ENCODE results near the gene AEBP2. TPM values are rescaled to one million over a fixed set of nuclear protein-coding genes. Genes with fewer than 3 reads are reported as not detected.
A peak's percentile ranks its signal among the peaks of the same experiment; 100 is the strongest.

Gene AEBP2
- total RNA-seq, 2 experiments from 2014 or later: 59.6 to 76.1 TPM

DNA sequence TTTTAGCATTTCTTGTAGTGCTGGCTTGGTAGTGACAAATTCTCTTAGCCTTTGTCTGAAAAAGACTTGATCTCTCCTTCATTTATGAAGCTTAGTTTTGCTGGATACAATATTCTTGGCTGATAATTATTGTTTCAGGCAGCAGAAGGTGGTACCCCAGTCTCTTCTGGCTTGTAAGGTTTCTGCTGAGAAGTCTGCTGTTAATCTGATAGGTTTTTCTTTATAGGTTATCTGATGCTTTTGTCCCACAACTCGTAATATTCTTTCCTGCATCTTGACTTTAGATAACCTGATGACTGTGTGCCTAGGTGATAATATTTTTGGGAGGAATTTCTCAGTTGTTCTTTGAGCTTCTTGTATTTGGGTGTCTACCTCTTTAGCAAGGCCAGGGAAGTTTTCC lies 41.2 kb downstream of the AEBP2 start:
- H3K4me1 Mint-ChIP-seq: peaks cover 64% of the 10 kb centered on the region
- CTCF ChIA-PET: interaction anchor here (0.6 to 1.3 kb wide), 3 partner anchors 13 to 258 kb away, joined by 3 to 4 read pairs (median 3); no protein-coding TSS in a partner anchor
- H3K27me3 Mint-ChIP-seq: no peaks in the 10 kb centered on the region
- peaks cover 13% of the 10 kb centered on the region for H3K9me3 Mint-ChIP-seq (ENCODE audit: low read depth)
- peaks cover 78% of the 10 kb centered on the region for H3K36me3 Mint-ChIP-seq
- ATAC-seq: no peak
- no peak overlapping the region for H3K27ac Mint-ChIP-seq
- H3K4me3 Mint-ChIP-seq: no peak overlapping the region
- DNase-seq: no peak

DNA sequence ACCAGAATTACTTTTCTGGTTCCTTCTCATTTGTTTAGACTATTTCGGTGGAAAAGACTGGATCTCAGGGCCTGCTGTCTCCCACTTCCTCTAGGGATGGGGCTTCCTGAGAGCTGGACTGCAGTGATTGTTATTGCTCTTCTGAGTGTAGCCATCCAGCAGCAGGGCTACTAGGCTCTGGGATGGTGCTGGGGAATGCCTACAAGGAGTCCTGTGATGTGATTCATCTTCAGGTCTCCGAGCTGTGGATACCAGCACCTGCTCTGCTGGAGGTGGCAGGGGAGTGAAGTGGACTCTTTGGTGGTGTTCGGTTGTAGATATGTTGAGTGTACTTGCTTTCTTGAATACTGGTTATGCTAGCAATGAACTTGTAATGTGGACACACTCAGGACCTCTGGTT lies 42.7 kb downstream of the AEBP2 start:
- Mint-ChIP-seq H3K4me1 (peaks cover 70% of the 10 kb centered on the region), H3K27ac (peak overlapping the region; percentile 78), H3K4me3 (peak overlapping the region; percentile 18), H3K27me3 (no peaks in the 10 kb centered on the region), H3K36me3 (peaks cover 78% of the 10 kb centered on the region), H3K9me3 (ENCODE audit: low read depth) (peaks cover 13% of the 10 kb centered on the region)
- CTCF ChIA-PET: no interaction called here
- peak; percentile 8 for ATAC-seq
- DNase-seq: no peak

DNA sequence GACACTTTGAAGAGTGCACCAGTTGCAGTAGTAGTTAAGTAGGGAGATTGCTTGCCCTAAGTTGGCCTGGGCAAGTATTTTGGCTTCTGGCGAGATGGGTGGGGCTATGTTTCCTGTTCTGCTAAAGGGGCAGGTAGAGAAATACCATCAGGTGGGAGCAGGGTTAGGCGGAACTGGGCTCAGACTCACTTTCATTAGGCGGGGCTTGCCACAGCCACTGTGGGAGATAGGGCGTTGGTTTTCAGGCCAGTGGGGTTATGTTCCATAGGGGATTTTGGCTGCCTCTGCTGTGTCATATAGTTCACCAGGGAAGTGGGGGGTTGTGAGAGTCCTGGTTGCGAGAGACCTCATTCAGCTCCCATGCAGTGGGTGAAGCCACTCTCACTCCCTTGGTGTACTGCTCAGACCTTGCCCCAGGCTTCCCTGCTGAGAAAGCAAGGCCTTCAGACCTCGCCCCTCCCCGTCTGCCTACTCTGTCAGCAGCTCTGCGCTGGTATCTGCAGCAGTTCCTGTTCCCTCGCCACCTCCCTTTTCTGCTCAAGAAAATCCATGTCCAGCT lies 43.3 kb downstream of the AEBP2 start:
- H3K36me3 Mint-ChIP-seq: peaks cover 74% of the 10 kb centered on the region
- peak; percentile 74 for DNase-seq
- peaks cover 64% of the 10 kb centered on the region for H3K4me1 Mint-ChIP-seq
- peak overlapping the region; percentile 78 for H3K27ac Mint-ChIP-seq
- ATAC-seq: peak; percentile 82
- peak overlapping the region; percentile 18 for H3K4me3 Mint-ChIP-seq
- H3K27me3 Mint-ChIP-seq: no peaks in the 10 kb centered on the region
- CTCF ChIA-PET: interaction anchor here (1.0 kb wide), 1 partner anchor 65 kb away, joined by 3 read pairs; no protein-coding TSS in a partner anchor
- peaks cover 13% of the 10 kb centered on the region for H3K9me3 Mint-ChIP-seq (ENCODE audit: low read depth)

- CTCF ChIA-PET: no interaction called here
- Mint-ChIP-seq H3K9me3 (ENCODE audit: low read depth) (peaks cover 13% of the 10 kb centered on the region), H3K4me3 (no peak overlapping the region), H3K27me3 (no peaks in the 10 kb centered on the region), H3K36me3 (peaks cover 70% of the 10 kb centered on the region), H3K4me1 (peaks cover 60% of the 10 kb centered on the region), H3K27ac (peak overlapping the region; percentile 78)
- ATAC-seq (no peak), DNase-seq (no peak)
Measured at GRCh38 chr12:19483727-19484126, 44.4 kb downstream of the AEBP2 start.

DNA sequence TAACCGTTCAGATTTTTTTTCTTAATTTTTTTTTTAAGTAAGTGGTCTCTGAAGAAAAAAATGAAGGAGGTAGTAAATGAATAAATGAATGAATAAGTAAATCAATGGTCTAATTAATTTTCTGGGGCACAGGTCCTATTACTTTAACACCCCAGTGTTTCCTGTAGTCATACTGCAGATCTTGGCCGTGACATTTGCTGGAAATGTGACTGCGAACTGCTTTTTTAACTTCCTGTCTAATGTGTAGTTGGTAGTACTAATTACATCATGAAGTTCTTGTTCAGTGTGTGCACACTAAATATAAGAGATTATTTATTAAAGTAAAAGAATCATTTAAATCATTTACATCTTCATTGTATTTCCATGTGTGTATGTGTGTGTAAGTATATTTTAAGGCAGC lies 45.4 kb downstream of the AEBP2 start:
- Mint-ChIP-seq H3K27me3 (no peaks in the 10 kb centered on the region), H3K36me3 (peaks cover 70% of the 10 kb centered on the region), H3K9me3 (ENCODE audit: low read depth) (peaks cover 8% of the 10 kb centered on the region), H3K4me1 (peaks cover 59% of the 10 kb centered on the region), H3K4me3 (no peak overlapping the region), H3K27ac (peak overlapping the region; percentile 49)
- DNase-seq (no peak), ATAC-seq (no peak)
- CTCF ChIA-PET: no interaction called here

DNA sequence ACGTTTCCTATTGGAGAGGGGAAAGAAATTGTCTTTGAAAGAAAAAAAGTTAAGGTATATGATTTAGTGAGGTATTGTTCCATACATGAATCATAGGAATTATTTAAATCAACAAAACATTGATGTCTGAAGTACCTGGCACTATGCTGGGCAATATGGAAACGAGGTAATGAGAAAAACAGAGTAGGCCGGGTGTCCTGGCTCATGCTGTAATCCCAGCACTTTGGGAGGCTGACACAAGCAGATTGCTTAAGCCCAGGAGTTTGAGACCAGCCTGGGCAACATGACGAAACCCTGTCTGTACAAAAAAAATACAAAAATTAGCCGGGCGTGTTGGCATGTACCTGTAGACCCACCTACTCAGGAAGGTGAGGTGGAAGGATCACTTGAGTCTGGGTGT lies 45.9 kb downstream of the AEBP2 start:
- no peak for DNase-seq
- Mint-ChIP-seq H3K36me3 (peaks cover 67% of the 10 kb centered on the region), H3K9me3 (ENCODE audit: low read depth) (peaks cover 6% of the 10 kb centered on the region), H3K4me1 (peaks cover 60% of the 10 kb centered on the region), H3K27ac (peak overlapping the region; percentile 49), H3K27me3 (no peaks in the 10 kb centered on the region), H3K4me3 (no peak overlapping the region)
- CTCF ChIA-PET: no interaction called here
- no peak for ATAC-seq

DNA sequence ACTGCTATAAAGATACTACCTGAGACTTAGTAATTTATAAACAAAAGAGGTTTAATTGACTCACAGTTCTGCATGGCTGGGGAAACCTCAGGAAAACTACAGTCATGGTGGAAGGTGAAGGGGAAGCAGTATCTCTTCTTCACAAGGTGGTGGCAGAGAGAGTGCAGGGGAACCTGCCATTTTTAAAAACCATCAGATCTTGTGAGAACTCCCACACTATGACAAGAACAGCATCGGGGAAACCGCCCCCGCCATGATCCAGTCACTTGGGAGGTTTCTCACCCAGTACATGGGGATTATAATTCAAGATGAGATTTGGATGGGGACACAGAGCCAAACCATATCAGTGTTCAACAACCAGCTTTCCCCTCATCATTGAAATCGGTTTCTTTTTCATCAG lies 49.9 kb downstream of the AEBP2 start:
- ATAC-seq (no peak), DNase-seq (no peak)
- Mint-ChIP-seq H3K27me3 (no peaks in the 10 kb centered on the region), H3K36me3 (peaks cover 48% of the 10 kb centered on the region), H3K4me1 (peaks cover 32% of the 10 kb centered on the region), H3K27ac (no peak overlapping the region), H3K9me3 (ENCODE audit: low read depth) (no peaks in the 10 kb centered on the region), H3K4me3 (no peak overlapping the region)
- CTCF ChIA-PET: no interaction called here

- CTCF ChIA-PET: no interaction called here
- ATAC-seq (no peak), DNase-seq (no peak)
- no peak overlapping the region for H3K27ac Mint-ChIP-seq
- peaks cover 47% of the 10 kb centered on the region for H3K36me3 Mint-ChIP-seq
- H3K9me3 Mint-ChIP-seq (ENCODE audit: low read depth): no peaks in the 10 kb centered on the region
- no peaks in the 10 kb centered on the region for H3K27me3 Mint-ChIP-seq
- peaks cover 19% of the 10 kb centered on the region for H3K4me1 Mint-ChIP-seq
- H3K4me3 Mint-ChIP-seq: no peak overlapping the region
Measured at GRCh38 chr12:19490908-19491307, 51.6 kb downstream of the AEBP2 start.

GRCh38 chr12:19491863-19492262 lies 52.6 kb downstream of the AEBP2 start:
- no peak for DNase-seq
- peaks cover 16% of the 10 kb centered on the region for H3K4me1 Mint-ChIP-seq

DNA sequence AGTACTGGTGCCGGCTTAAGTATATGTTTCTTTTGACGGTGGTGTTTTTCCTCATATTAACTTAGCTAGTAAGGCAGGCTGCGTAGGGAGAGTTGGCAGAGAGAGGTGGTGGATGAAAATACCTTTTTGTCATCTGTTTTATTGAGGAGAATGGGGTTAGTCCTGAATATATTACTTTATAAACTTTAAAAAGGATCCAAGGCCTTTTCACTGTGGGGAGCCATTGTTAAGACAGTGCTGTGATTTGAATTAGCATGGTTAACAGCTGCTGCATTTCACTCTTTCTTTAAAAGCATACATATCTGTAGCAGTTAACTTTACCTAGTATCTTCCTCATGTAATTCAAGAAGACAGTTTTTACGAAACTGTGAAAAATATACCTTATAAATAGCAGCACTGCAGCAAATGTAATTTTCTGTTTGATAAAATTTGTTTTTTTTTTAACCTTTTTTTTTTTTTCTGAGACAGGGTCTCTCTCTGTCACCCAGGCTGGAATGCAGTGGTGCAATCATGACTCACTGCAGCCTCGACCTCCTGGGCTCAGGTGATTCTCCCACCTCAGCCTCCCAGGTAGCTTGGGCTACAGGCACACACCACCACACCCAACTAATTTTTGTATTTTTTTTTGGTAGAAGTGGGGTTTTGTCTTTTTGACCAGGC lies 57.1 kb downstream of the AEBP2 start:
- Mint-ChIP-seq H3K9me3 (ENCODE audit: low read depth) (no peaks in the 10 kb centered on the region), H3K27ac (peak overlapping the region; percentile 14), H3K27me3 (no peaks in the 10 kb centered on the region), H3K4me1 (peaks cover 19% of the 10 kb centered on the region), H3K4me3 (no peak overlapping the region), H3K36me3 (peaks cover 41% of the 10 kb centered on the region)
- ATAC-seq (no peak), DNase-seq (no peak)
- CTCF ChIA-PET: no interaction called here

More at GRCh38 chr12:19491863-19492262, 52.6 kb downstream of the AEBP2 start:
- Mint-ChIP-seq H3K27ac (no peak overlapping the region), H3K4me3 (no peak overlapping the region), H3K9me3 (ENCODE audit: low read depth) (no peaks in the 10 kb centered on the region), H3K36me3 (peaks cover 42% of the 10 kb centered on the region), H3K27me3 (no peaks in the 10 kb centered on the region)
- CTCF ChIA-PET: no interaction called here
- no peak for ATAC-seq

DNA sequence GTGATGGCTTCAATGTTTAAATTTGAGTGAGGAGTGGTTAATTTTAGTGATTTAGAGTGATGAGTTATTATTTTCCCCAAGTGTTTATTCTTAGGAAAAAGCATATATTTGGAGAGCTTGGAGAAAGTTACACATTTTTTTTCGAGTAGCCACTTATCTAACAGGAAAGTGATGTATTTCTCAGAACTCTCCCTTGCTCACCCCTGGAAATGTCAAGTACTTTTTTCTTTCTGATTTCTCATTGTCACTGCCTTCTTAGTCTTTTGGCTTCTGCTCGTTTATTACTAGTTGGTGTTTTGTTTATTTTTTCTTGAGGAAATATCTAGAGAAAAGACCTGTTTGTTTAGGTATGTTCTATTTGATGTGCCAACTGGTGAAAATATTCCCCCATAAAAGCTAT lies 58.8 kb downstream of the AEBP2 start:
- DNase-seq (no peak), ATAC-seq (no peak)
- CTCF ChIA-PET: interaction anchor here (1.1 kb wide), 1 partner anchor 18 kb away, joined by 3 read pairs; no protein-coding TSS in a partner anchor
- Mint-ChIP-seq H3K27ac (peak overlapping the region; percentile 32), H3K4me3 (no peak overlapping the region), H3K36me3 (peaks cover 48% of the 10 kb centered on the region), H3K9me3 (ENCODE audit: low read depth) (no peaks in the 10 kb centered on the region), H3K4me1 (peaks cover 14% of the 10 kb centered on the region), H3K27me3 (no peaks in the 10 kb centered on the region)

GRCh38 chr12:19499030-19499429 lies 59.7 kb downstream of the AEBP2 start:
- ATAC-seq (no peak), DNase-seq (no peak)
- H3K4me1 Mint-ChIP-seq: peaks cover 14% of the 10 kb centered on the region
- H3K36me3 Mint-ChIP-seq: peaks cover 47% of the 10 kb centered on the region
- H3K27ac Mint-ChIP-seq: no peak overlapping the region
- no peak overlapping the region for H3K4me3 Mint-ChIP-seq
- no peaks in the 10 kb centered on the region for H3K9me3 Mint-ChIP-seq (ENCODE audit: low read depth)
- CTCF ChIA-PET: interaction anchor here (1.1 kb wide), 1 partner anchor 19 kb away, joined by 3 read pairs; no protein-coding TSS in a partner anchor
- H3K27me3 Mint-ChIP-seq: no peaks in the 10 kb centered on the region

GRCh38 chr12:19506497-19506896 lies 67.2 kb downstream of the AEBP2 start:
- no peak overlapping the region for H3K4me3 Mint-ChIP-seq
- H3K4me1 Mint-ChIP-seq: peaks cover 14% of the 10 kb centered on the region
- CTCF ChIA-PET: no interaction called here
- no peaks in the 10 kb centered on the region for H3K9me3 Mint-ChIP-seq (ENCODE audit: low read depth)
- no peaks in the 10 kb centered on the region for H3K27me3 Mint-ChIP-seq
- DNase-seq (no peak), ATAC-seq (no peak)
- H3K36me3 Mint-ChIP-seq: peaks cover 44% of the 10 kb centered on the region
- no peak overlapping the region for H3K27ac Mint-ChIP-seq

GRCh38 chr12:19507823-19508222 lies 68.5 kb downstream of the AEBP2 start:
- Mint-ChIP-seq H3K4me3 (no peak overlapping the region), H3K27ac (no peak overlapping the region), H3K4me1 (peaks cover 12% of the 10 kb centered on the region), H3K36me3 (peaks cover 39% of the 10 kb centered on the region), H3K9me3 (ENCODE audit: low read depth) (no peaks in the 10 kb centered on the region), H3K27me3 (no peaks in the 10 kb centered on the region)
- DNase-seq (no peak), ATAC-seq (no peak)
- CTCF ChIA-PET: interaction anchor here (0.6 kb wide), 1 partner anchor 157 kb away, joined by 4 read pairs; no protein-coding TSS in a partner anchor

Measured in activated CD8-positive, alpha-beta memory T cell treated with anti-CD3 and anti-CD28 coated beads, Interleukin-2, amount 10 ng/mL, durations not matched to agents 7 days and 5 days (primary cell).